ENCODE results near the gene TNNI2.
A peak's percentile ranks its signal among the peaks of the same experiment; 100 is the strongest.
"Not testable (repeated sequence)": the region's sequence is repeated elsewhere in the genome, so short reads cannot be mapped to it uniquely, and the experiment has no call there.

TNNI2 gene

GRCh38 chr11:1875093-1875850 is 36.5 kb downstream of the TNNI2 start:
- no peak for DNase-seq (ENCODE audit: low read depth in 2 of 2)

GRCh38 chr11:1875851-1876301 is 37.1 kb downstream of the TNNI2 start:
- not testable (repeated sequence) for DNase-seq (ENCODE audit: low read depth in 2 of 2)

- no peak for DNase-seq (ENCODE audit: low read depth in 2 of 2)
Observed at GRCh38 chr11:1876361-1877063, 37.7 kb downstream of the TNNI2 start.

GRCh38 chr11:1877211-1878136 is 38.7 kb downstream of the TNNI2 start:
- no peak for DNase-seq (ENCODE audit: low read depth in 2 of 2)

- no peak for DNase-seq (ENCODE audit: low read depth in 2 of 2)
Observed at GRCh38 chr11:1878137-1879031, 39.6 kb downstream of the TNNI2 start.

GRCh38 chr11:1879342-1879940 is 40.7 kb downstream of the TNNI2 start:
- DNase-seq (ENCODE audit: low read depth in 2 of 2): no peak

- DNase-seq (ENCODE audit: low read depth in 2 of 2): no peak
Observed at GRCh38 chr11:1879941-1880720, 41.4 kb downstream of the TNNI2 start.

- DNase-seq (ENCODE audit: low read depth in 2 of 2): no peak
Observed at GRCh38 chr11:1880746-1881441, 42.1 kb downstream of the TNNI2 start.

GRCh38 chr11:1881442-1882264 is 42.9 kb downstream of the TNNI2 start:
- no peak for DNase-seq (ENCODE audit: low read depth in 2 of 2)

GRCh38 chr11:1882265-1883238 is 43.8 kb downstream of the TNNI2 start:
- DNase-seq (ENCODE audit: low read depth in 2 of 2): peak; percentile 63 to 69

GRCh38 chr11:1883346-1884302 is 44.8 kb downstream of the TNNI2 start:
- DNase-seq (ENCODE audit: low read depth in 2 of 2): no peak

GRCh38 chr11:1884303-1884700 is 45.5 kb downstream of the TNNI2 start:
- no peak for DNase-seq (ENCODE audit: low read depth in 2 of 2)

- not testable (repeated sequence) for DNase-seq (ENCODE audit: low read depth in 2 of 2)
Observed at GRCh38 chr11:1886551-1886950, 47.8 kb downstream of the TNNI2 start.

GRCh38 chr11:1887451-1888346 is 48.9 kb downstream of the TNNI2 start:
- DNase-seq (ENCODE audit: low read depth in 2 of 2): no peak

- DNase-seq (ENCODE audit: low read depth in 2 of 2): no peak
Observed at GRCh38 chr11:1888347-1888753, 49.6 kb downstream of the TNNI2 start.

Measured in stimulated activated CD8-positive, alpha-beta memory T cell treated with anti-CD3 and anti-CD28 coated beads, Interleukin-15, amount 100 ng/mL, for 48 hours (primary cell).